Brain microvascular endothelial cell (primary cell): Measurements from ENCODE around the gene GSN.
A peak's percentile ranks its signal among the peaks of the same experiment; 100 is the strongest.

Experiments used
- DNase-seq: peaks from one replicate; pipeline ENCODE4 v3.0.0-alpha.2; 2020
- H3K27ac ChIP-seq: fragments of 250-450 bp; sonication (Bioruptor Pico); 2 replicates; pipeline ENCODE4 v1.5.1; 2020; ENCODE audit warnings: mild to moderate bottlenecking, moderate library complexity
- H3K27me3 ChIP-seq: fragments of 250-450 bp; sonication (Bioruptor Pico); replicated peaks from 2 replicates; pipeline ENCODE4 v1.5.1; 2020; ENCODE audit warnings: mild to moderate bottlenecking
- H3K36me3 ChIP-seq: fragments of 250-450 bp; sonication (Bioruptor Pico); replicated peaks from 2 replicates; pipeline ENCODE4 v1.5.1; 2020; ENCODE audit warnings: mild to moderate bottlenecking
- H3K4me3 ChIP-seq: 2 replicates; pipeline ENCODE4 v1.5.1; 2011; ENCODE audit warnings: low read depth, mild to moderate bottlenecking, control low read depth, low read length, moderate library complexity
- in situ Hi-C: cut with HindIII; loops from 2 replicates; pipeline ENCODE4 v1.10.0; 2017; ENCODE audit warnings: low sequenced_read_pairs, low pct_ligation_motif_present
- TF ChIP-seq, protein P1 (sequence below): IDR thresholded peaks from 2 replicates; pipeline ENCODE4 v1.5.1; 2011; ENCODE audit warnings: low read depth, mild to moderate bottlenecking, moderate library complexity, low read length, control low read depth, inconsistent platforms; ENCODE audit errors: missing control alignments

Gene GSN

DNA sequence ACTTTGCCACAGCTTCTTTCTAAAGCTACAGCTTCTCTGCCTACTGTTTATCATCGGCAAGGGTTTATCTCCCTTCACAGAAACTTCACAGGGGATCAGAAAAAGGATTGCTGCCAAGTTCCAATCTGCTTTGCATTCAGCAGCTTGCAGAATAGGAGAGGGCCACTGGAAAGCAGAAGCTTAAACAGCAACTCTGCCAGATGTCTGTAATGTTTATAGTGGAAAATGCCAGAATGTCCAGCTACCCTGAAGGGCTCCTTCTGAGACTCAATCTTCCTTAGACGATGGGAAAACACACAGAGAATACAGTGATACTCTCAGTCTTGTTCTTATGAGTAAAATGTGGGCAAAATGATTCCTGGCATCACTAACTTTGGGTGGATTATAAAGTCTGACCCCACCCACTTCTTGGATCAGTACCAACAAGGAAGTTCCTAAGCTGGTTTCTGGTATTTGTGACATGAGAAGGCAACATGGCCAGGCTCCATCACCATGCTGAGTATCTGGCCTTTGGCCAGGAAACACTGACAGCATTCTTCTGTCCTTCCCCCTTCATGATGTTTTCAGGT, 83.1 kb downstream of the GSN start:
- H3K27ac ChIP-seq: peak overlapping the region; percentile 48
- no peaks in the 10 kb centered on the region for H3K36me3 ChIP-seq
- no peak overlapping the region for H3K4me3 ChIP-seq
- peak; percentile 87 for DNase-seq
- TF ChIP-seq, protein P1, sequence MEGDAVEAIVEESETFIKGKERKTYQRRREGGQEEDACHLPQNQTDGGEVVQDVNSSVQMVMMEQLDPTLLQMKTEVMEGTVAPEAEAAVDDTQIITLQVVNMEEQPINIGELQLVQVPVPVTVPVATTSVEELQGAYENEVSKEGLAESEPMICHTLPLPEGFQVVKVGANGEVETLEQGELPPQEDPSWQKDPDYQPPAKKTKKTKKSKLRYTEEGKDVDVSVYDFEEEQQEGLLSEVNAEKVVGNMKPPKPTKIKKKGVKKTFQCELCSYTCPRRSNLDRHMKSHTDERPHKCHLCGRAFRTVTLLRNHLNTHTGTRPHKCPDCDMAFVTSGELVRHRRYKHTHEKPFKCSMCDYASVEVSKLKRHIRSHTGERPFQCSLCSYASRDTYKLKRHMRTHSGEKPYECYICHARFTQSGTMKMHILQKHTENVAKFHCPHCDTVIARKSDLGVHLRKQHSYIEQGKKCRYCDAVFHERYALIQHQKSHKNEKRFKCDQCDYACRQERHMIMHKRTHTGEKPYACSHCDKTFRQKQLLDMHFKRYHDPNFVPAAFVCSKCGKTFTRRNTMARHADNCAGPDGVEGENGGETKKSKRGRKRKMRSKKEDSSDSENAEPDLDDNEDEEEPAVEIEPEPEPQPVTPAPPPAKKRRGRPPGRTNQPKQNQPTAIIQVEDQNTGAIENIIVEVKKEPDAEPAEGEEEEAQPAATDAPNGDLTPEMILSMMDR: no peak
- in situ Hi-C loops: no loop called here
- H3K27me3 ChIP-seq: no peaks in the 10 kb centered on the region

DNA sequence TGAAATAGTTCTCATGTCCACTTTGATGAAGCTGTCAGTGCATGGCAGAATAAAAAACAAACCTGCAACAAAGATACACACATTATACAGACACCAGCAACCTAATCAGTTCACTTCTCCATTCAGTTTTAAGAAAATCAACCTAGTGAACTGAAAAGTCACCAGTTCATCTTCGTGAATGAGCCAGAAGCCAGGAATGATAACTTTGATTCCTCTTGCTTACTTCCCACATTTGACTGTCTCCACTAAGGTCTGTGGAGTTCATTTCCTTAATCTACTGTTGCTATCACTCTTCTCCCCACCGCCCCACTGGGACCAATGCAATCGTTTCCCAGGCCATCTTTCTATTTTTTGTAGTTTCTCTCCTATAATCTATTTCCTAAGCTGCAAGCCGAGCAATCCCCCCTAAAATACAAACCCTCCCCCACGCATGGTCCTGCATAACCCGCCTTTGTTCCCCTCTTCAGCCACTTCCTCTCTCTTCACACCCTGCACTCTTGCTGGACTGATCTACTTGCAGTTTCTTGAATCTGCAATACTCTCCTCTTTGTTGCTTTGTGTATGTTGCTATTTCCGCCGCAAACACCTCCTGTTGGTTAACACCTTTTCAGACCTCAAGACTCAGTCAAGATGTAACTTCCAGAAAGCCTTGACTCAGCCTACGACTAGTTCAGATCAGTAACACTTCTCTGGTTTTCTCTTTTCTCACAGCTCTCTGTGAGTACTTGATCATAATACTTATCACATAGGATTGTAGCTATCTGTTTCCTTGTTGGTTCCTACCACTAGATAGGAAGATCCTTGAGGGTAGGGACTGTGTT, 85.5 kb downstream of the GSN start:
- in situ Hi-C loops: no loop called here
- Histone ChIP-seq H3K36me3 (no peaks in the 10 kb centered on the region), H3K4me3 (no peak overlapping the region), H3K27ac (no peak overlapping the region), H3K27me3 (no peaks in the 10 kb centered on the region)
- no peak for DNase-seq
- TF ChIP-seq, protein P1: no peak

DNA sequence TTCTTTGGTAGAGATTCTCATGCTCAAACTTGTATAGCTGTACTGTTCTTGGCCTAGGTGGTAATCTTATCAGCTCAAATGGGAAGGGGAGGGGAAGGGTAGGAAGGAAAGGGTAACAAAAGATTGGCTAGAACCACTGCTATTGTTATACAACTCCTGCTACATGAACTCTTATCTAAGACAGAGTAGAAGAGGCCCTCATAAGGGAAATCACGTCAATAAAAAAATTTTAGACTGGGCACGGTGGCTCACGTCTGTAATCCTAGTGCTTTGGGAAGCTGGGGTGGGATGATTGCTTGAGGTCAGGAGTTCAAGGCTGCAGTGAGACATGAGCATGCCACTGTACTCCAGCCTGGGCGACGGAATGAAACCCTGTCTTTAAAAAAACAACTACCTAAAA, 86.2 kb downstream of the GSN start:
- DNase-seq: peak; percentile 22
- Histone ChIP-seq H3K36me3 (no peaks in the 10 kb centered on the region), H3K27me3 (no peaks in the 10 kb centered on the region), H3K27ac (no peak overlapping the region), H3K4me3 (no peak overlapping the region)
- TF ChIP-seq, protein P1: no peak
- in situ Hi-C loops: no loop called here

DNA sequence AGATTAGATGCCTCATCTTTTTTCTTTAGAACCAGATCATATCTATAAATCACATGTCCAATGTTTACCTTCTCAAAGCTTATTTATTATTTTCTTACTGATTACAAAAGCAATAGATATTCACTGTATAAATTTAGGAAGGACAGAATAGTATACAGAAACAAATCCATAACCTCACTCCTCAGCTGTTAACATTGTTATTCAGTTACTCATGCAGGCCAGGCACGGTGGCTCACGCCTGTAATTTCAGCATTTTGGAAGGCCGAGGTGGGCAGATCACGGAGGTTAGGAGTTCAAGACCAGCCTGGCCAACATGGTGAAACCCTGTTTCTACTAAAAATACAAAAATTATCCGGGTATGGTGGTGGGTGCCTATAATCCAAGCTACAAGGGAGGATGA, 86.8 kb downstream of the GSN start:
- no peaks in the 10 kb centered on the region for H3K27me3 ChIP-seq
- H3K4me3 ChIP-seq: no peak overlapping the region
- no peaks in the 10 kb centered on the region for H3K36me3 ChIP-seq
- in situ Hi-C loops: no loop called here
- TF ChIP-seq, protein P1: no peak
- no peak overlapping the region for H3K27ac ChIP-seq
- no peak for DNase-seq

DNA sequence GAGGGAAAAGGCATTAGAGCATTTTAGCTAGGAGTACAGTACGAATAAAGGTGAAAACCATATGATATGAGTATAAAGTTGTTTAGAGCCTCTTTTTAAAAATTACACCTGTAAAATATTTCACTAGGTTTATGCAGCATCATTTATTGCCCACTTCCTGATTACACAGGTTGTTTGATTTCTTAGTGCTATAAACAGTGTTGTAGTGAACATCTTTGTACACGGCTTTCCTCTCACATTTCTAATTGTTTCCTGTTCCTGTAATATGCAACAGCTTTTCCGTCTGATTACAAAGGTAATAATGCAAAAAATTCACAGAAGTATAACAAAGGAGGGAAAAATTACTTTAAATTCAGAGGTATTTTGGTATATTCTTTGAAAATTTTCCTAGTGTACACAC, 89.0 kb downstream of the GSN start:
- H3K27me3 ChIP-seq: no peaks in the 10 kb centered on the region
- in situ Hi-C loops: no loop called here
- H3K36me3 ChIP-seq: no peaks in the 10 kb centered on the region
- H3K27ac ChIP-seq: no peak overlapping the region
- H3K4me3 ChIP-seq: no peak overlapping the region
- TF ChIP-seq, protein P1: no peak
- no peak for DNase-seq
